ENCODE results near the gene GPR35. TPM values are rescaled to one million over a fixed set of nuclear protein-coding genes. Genes with fewer than 3 reads are reported as not detected.

Gene GPR35
- total RNA-seq, 1 donor from 2014 or later: not detected

GRCh38 chr2:240602266-240603050, 22.8 kb upstream of the GPR35 start:
- no peak overlapping the region for H3K4me3 ChIP-seq (ENCODE audit: low read depth, low read length)
- no peak for DNase-seq (ENCODE audit: low read depth)
- no peak for TF ChIP-seq CTCF (conservative IDR thresholded peaks at IDR 0.05; ENCODE audit: low read depth, low read length)

- H3K4me3 ChIP-seq (ENCODE audit: low read depth, low read length): no peak overlapping the region
- no peak for TF ChIP-seq CTCF (conservative IDR thresholded peaks at IDR 0.05; ENCODE audit: low read depth, low read length)
- DNase-seq (ENCODE audit: low read depth): no peak
These were observed 22.0 kb upstream of the GPR35 start for GRCh38 chr2:240603081-240603835.

- no peak for DNase-seq (ENCODE audit: low read depth)
- TF ChIP-seq CTCF (conservative IDR thresholded peaks at IDR 0.05; ENCODE audit: low read depth, low read length): no peak
- no peak overlapping the region for H3K4me3 ChIP-seq (ENCODE audit: low read depth, low read length)
These were observed 21.4 kb upstream of the GPR35 start for GRCh38 chr2:240603846-240604245.

GRCh38 chr2:240604291-240604938, 20.9 kb upstream of the GPR35 start:
- peak; percentile 31 for DNase-seq (ENCODE audit: low read depth)
- H3K4me3 ChIP-seq (ENCODE audit: low read depth, low read length): peak overlapping the region; percentile 12
- TF ChIP-seq CTCF (conservative IDR thresholded peaks at IDR 0.05; ENCODE audit: low read depth, low read length): peak; percentile 78

GRCh38 chr2:240604939-240605716, 20.2 kb upstream of the GPR35 start:
- no peak for DNase-seq (ENCODE audit: low read depth)
- no peak for TF ChIP-seq CTCF (conservative IDR thresholded peaks at IDR 0.05; ENCODE audit: low read depth, low read length)
- peak overlapping the region; percentile 31 for H3K4me3 ChIP-seq (ENCODE audit: low read depth, low read length)

- DNase-seq (ENCODE audit: low read depth): no peak
- TF ChIP-seq CTCF (conservative IDR thresholded peaks at IDR 0.05; ENCODE audit: low read depth, low read length): no peak
These were observed 19.2 kb upstream of the GPR35 start for GRCh38 chr2:240605867-240606743.

More at GRCh38 chr2:240605867-240606743, 19.2 kb upstream of the GPR35 start:
- peak overlapping the region; percentile 31 for H3K4me3 ChIP-seq (ENCODE audit: low read depth, low read length)

All from epithelial cell of proximal tubule (primary cell).